Ovary (tissue), 9 donors: ENCODE results near the gene TCF4. TPM values are rescaled to one million over a fixed set of nuclear protein-coding genes. Genes with fewer than 3 reads are reported as not detected.

Source experiments
- DNase-seq, 5 donors: peaks; one replicate each; pipeline ENCODE4 v3.0.0-alpha.2; 2019 to 2020
- H3K27ac ChIP-seq, 2 donors: fragments of 200-600 bp; one replicate each; pipeline versions ENCODE4 v1.5.1 to v1.8.0; 2019 to 2022
- H3K27me3 ChIP-seq: fragments of 200-600 bp; one replicate; pipeline ENCODE4 v1.8.0; 2022
- H3K36me3 ChIP-seq: fragments of 200-600 bp; sonication (generic); one replicate; pipeline ENCODE4 v1.5.1; 2019
- H3K4me1 ChIP-seq: one replicate; pipeline ENCODE4 v1.8.1; 2013; ENCODE audit warnings: mild to moderate bottlenecking, moderate library complexity; ENCODE audit not compliant: insufficient read depth
- H3K4me3 ChIP-seq: fragments of 200-600 bp; sonication (generic); one replicate; pipeline ENCODE4 v1.5.1; 2017
- H3K9me3 ChIP-seq, 2 donors: fragments of 200-600 bp in 1 of 2; sonication (generic) in 1 of 2; one replicate each; pipeline versions ENCODE4 v1.5.1 to v1.8.1; 2013 to 2019; ENCODE audit warnings: mild to moderate bottlenecking in 1 of 2, moderate library complexity in 1 of 2
- CTCF ChIP-seq, 3 donors: fragments of 450-650 bp in 2 of 3; fragments of 200-600 bp in 1 of 3; IDR thresholded peaks; one replicate each; pipeline versions ENCODE4 v1.5.1 to v1.8.0; 2016 to 2022; ENCODE audit warnings: antibody characterized with exemption in 3 of 3, mild to moderate bottlenecking in 1 of 3
- EP300 ChIP-seq: sonication (generic); formaldehyde crosslinking; IDR thresholded peaks from one replicate; pipeline ENCODE4 v1.6.1; 2017; ENCODE audit warnings: antibody characterized with exemption
- POLR2A ChIP-seq: fragments of 450-650 bp; IDR thresholded peaks from one replicate; pipeline ENCODE4 v1.6.1; 2017; ENCODE audit warnings: antibody characterized with exemption, mild to moderate bottlenecking, moderate library complexity
- WGBS, 3 donors: extraction: QIAGEN DNeasy Blood & Tissue Kit in 1 of 3; methylation state at CpG; one replicate each; pipeline versions ENCODE4 v1.1.5 to v1.1.7; 2013 to 2017; 5-methylcytosine and 5-hydroxymethylcytosine counted together
- intact Hi-C, 4 donors: fragments of 100-400 bp; cut with DNase I; formaldehyde crosslinking; loops; one replicate each; pipeline versions ENCODE4 v1.11.0 to v1.15.1; 2022 to 2023
- polyA plus RNA-seq, 2 donors: library from polyadenylated mRNA; stranded (reverse); fragments of 200-250 nt in 1 of 2; fragments of 350-450 nt in 1 of 2; fragmentation: Illumina TruSeq in 1 of 2; extraction: RNeasy Lipid Tissue Mini Kit (QIAGEN cat#74804) in 1 of 2; gene quantifications; one replicate each; pipeline ENCODE4 v1.2.3, GENCODE V29; 2013 to 2014
- total RNA-seq, 7 donors: library from RNA; depleted of rRNA in 2 of 7; stranded (reverse); fragments of >200 nt in 2 of 7; fragmentation: NEBNext Ultra II Directional in 3 of 7; extraction: Animal tissue kit (Norgen Biotek cat#: 25700) in 3 of 7; gene quantifications; one replicate each; pipeline versions ENCODE4 v1.1.0 to v1.2.4, GENCODE V29; 2016 to 2023
- donor health status: DM: no; HTN: no; CAD: no; lungs with moderate emphysema.
- donor health status: DM: no; HTN: no; CAD: no.
- donor health status: Bipolar disorder and iron deficiency.
- donor health status: DM: yes; HTN: yes; CAD: no.
- donor health status: DM: no; HTN: no; CAD: no.
- donor health status: DM: yes; HTN: yes; CAD: no.

The TCF4 gene
- total and polyA plus RNA-seq, 9 donors: 36.5 to 131 (median 112) TPM

DNA sequence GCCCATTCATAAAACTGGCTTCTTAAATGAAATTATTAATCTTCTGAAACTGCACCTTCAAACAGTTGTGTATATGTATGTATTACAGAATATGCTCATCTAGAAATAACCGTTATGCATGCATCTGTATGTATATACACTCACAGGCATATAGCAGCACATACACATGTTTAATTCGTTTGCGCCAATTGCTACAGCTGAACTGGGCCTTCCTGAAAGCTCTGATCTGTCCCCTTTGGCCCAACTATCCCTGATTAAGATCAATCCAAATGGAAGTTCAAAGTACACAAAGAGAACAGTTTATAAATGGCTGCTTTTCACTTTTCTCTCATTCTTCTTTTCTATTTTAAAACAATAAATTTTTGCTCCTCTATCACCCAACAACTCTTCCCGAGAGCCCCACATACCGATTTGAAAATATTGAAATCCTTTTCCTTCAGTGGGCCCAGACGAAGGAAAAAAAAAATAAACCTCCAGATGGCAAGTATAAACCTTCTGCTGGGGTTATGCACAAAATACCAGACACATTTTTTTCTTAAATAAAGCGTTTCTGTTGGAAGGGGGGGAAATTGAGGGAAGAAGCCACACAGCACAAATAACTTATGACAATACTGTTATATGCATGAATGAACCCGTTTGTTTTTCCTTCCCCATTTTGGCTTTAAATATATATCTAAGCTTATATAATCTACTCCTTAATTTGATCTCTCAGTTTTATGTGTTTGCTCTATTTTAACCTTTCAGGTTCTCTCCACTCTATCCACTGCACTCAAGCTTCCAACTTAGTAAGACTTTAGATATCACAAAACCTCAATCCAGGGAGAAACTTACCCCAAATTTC, 267.3 kb downstream of the TCF4 start:
- Histone ChIP-seq H3K4me1 (peaks cover 1% of the 10 kb centered on the region), H3K27ac (peak overlapping the region; percentile 30 to 97), H3K27me3 (no peaks in the 10 kb centered on the region), H3K36me3 (no peaks in the 10 kb centered on the region), H3K9me3 (no peaks in the 10 kb centered on the region), H3K4me3 (peak overlapping the region; percentile 54)
- TF ChIP-seq EP300 (no peak), CTCF (IDR thresholded peaks at IDR 0.05) (no peak), POLR2A (no peak)
- WGBS, 3 donors: 2 to 6% (median 5%) methylated on average over 8 of the region's 8 CpGs
- DNase-seq: no peak
- intact Hi-C loops: loop anchor here in 3 of 4 donors (5.0 to 10.0 kb wide), 4 partner anchors 73 to 264 kb away; partner anchors contain the start of gene TCF4 (in 1 of the 3)

- H3K4me1 ChIP-seq: peaks cover 4% of the 10 kb centered on the region
These were observed 268.4 kb downstream of the TCF4 start for GRCh38 chr18:55319459-55320193.

DNA sequence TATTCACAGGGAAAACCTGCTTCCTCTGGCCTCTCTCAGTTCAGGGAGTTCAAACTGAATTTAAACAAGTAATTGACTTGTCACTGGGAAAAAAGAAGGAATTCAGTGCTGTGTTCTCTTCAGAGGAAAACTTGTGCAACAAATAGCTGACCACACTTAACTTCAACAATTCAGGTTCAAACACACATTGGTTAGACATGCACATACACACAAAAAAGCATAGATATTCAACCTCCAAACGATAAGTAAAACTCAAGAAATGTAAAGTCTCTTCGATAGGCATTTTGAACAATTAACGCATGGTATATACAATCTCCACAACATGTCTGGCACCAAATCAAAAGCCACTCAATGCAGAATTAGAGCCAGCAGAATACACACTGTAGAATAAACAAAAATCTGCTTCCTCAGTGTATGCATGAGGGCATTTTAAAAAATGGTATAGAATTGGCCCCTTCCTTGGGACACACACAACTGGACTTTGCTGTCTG, 269.0 kb downstream of the TCF4 start:
- intact Hi-C loops: no loop called here
- peaks cover 5% of the 10 kb centered on the region for H3K4me1 ChIP-seq
- peak overlapping the region in 1 of 2 donors; percentile 31 for H3K27ac ChIP-seq
- WGBS, 3 donors: 27 to 31% (median 28%) methylated on average over 3 of the region's 3 CpGs
- peak overlapping the region; percentile 54 for H3K4me3 ChIP-seq
- no peaks in the 10 kb centered on the region for H3K9me3 ChIP-seq
- H3K36me3 ChIP-seq: no peaks in the 10 kb centered on the region
- TF ChIP-seq EP300: no peak
- TF ChIP-seq POLR2A: no peak
- no peak for TF ChIP-seq CTCF (IDR thresholded peaks at IDR 0.05)
- no peaks in the 10 kb centered on the region for H3K27me3 ChIP-seq
- no peak for DNase-seq

More at GRCh38 chr18:55319459-55320193, 268.4 kb downstream of the TCF4 start:
- no peak for DNase-seq
- Histone ChIP-seq H3K36me3 (no peaks in the 10 kb centered on the region), H3K4me3 (peak overlapping the region; percentile 54), H3K27ac (peak overlapping the region in 1 of 2 donors; percentile 97), H3K9me3 (no peaks in the 10 kb centered on the region), H3K27me3 (no peaks in the 10 kb centered on the region)
- intact Hi-C loops: loop anchor here in 3 of 4 donors (5.0 to 10.0 kb wide), 4 partner anchors 72 to 265 kb away; partner anchors contain the start of gene TCF4 (in 1 of the 3)
- TF ChIP-seq POLR2A: no peak
- 25 to 33% (median 29%) methylated on average over 6 of the region's 6 CpGs for WGBS, 3 donors

DNA sequence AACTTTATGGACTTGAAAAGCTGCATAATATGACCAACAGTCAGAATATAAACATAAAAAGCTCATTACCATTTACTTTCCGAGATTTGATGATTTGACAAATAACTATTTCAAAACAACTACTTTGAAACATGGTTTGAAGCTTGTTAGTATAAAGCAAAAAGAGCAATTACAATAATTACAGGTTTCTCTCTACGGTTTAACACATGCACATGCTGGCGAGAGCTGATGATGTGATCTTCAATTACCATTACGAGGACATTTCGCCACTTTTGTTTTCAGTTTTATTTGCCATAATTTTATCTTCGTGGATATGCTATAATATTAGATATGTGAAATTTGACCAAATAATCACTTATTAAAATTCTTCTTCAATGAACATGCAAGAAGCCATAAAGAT, 270.1 kb downstream of the TCF4 start:
- TF ChIP-seq EP300 (no peak), CTCF (IDR thresholded peaks at IDR 0.05) (no peak), POLR2A (no peak)
- intact Hi-C loops: no loop called here
- Histone ChIP-seq H3K4me3 (no peak overlapping the region), H3K36me3 (no peaks in the 10 kb centered on the region), H3K4me1 (peaks cover 6% of the 10 kb centered on the region), H3K27ac (no peak overlapping the region), H3K9me3 (no peaks in the 10 kb centered on the region), H3K27me3 (no peaks in the 10 kb centered on the region)
- WGBS, 3 donors: 71 to 73% (median 73%) methylated on average over 6 of the region's 6 CpGs
- DNase-seq: no peak
